Measurements from ENCODE around the gene OSBPL7. TPM values are rescaled to one million over a fixed set of nuclear protein-coding genes. Genes with fewer than 3 reads are reported as not detected.
A peak's percentile ranks its signal among the peaks of the same experiment; 100 is the strongest.

OSBPL7 gene
- total and polyA plus RNA-seq, 2 of the 13 experiments (the other 11 are each of a cell fraction or from before 2014, with no cell fraction given): 4.7 to 6.6 TPM

DNA sequence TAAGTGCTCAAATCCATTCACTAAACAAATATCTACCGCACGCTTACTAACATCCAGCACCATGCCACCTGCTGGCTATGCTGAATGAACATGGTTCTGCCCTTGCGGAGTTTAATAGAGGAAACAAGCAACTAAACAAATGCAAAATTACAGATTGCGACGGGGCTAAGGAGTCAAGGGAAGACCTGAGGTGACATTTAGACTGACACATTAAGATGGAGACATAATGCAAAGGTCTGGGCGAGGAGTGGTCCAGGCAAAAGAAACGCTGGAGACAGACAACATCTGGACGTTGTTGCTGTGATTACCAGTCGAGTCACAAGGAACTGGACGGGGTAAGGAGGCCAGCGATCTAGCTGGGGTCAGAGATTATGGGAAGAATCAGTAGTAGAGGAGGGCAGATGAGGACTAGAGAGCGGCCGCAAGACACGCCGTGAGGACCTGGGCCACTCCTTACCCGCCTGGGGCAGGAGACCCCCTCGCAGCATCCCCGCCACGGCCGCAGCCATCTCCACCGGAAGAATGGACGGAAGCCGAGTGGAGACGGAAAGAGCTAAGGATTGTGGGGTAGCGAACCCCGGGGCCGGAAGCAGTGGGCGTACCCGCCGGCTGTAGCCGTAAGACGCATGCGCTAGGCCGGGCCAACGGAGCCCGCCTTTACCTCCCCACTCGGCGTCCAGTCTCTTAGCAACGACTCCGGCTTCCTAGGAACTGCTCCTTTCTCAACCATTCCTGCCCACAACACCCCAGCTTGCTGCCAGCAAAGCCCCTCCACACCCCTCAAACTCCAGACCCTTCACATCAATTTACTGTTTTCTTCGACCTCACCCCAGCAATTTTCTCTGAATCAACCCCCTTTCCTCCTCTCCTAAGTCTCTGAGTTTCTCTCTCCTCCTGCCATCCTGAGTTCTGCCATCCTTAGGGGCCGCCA, 9.7 kb upstream of the OSBPL7 start, which contains the start of the genes LRRC46 and MRPL10 (continued):
- TF ChIP-seq, protein P1, sequence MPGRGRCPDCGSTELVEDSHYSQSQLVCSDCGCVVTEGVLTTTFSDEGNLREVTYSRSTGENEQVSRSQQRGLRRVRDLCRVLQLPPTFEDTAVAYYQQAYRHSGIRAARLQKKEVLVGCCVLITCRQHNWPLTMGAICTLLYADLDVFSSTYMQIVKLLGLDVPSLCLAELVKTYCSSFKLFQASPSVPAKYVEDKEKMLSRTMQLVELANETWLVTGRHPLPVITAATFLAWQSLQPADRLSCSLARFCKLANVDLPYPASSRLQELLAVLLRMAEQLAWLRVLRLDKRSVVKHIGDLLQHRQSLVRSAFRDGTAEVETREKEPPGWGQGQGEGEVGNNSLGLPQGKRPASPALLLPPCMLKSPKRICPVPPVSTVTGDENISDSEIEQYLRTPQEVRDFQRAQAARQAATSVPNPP (CRISPR knock-in tag; IDR thresholded peaks at IDR 0.05): no peak
- peak; percentile 72; the same call in 1 of the 2 replicates for TF ChIP-seq ZNF558 (CRISPR knock-in tag; IDR thresholded peaks at IDR 0.05; ENCODE audit: borderline replicate concordance)
- TF ChIP-seq, protein P2, sequence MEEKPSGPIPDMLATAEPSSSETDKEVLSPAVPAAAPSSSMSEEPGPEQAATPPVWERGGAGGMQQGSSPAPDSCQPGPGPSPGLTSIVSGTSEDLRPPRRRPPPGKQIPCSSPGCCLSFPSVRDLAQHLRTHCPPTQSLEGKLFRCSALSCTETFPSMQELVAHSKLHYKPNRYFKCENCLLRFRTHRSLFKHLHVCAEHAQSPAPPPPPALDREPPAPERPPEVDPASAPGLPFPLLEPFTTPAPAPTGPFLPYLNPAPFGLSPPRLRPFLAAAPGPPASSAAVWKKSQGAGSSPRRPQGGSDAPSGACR (CRISPR knock-in tag; IDR thresholded peaks at IDR 0.05): no peak; the same call in 1 of the 2 replicates
- TF ChIP-seq RBAK (CRISPR knock-in tag; IDR thresholded peaks at IDR 0.05): no peak
- TF ChIP-seq, protein P3, sequence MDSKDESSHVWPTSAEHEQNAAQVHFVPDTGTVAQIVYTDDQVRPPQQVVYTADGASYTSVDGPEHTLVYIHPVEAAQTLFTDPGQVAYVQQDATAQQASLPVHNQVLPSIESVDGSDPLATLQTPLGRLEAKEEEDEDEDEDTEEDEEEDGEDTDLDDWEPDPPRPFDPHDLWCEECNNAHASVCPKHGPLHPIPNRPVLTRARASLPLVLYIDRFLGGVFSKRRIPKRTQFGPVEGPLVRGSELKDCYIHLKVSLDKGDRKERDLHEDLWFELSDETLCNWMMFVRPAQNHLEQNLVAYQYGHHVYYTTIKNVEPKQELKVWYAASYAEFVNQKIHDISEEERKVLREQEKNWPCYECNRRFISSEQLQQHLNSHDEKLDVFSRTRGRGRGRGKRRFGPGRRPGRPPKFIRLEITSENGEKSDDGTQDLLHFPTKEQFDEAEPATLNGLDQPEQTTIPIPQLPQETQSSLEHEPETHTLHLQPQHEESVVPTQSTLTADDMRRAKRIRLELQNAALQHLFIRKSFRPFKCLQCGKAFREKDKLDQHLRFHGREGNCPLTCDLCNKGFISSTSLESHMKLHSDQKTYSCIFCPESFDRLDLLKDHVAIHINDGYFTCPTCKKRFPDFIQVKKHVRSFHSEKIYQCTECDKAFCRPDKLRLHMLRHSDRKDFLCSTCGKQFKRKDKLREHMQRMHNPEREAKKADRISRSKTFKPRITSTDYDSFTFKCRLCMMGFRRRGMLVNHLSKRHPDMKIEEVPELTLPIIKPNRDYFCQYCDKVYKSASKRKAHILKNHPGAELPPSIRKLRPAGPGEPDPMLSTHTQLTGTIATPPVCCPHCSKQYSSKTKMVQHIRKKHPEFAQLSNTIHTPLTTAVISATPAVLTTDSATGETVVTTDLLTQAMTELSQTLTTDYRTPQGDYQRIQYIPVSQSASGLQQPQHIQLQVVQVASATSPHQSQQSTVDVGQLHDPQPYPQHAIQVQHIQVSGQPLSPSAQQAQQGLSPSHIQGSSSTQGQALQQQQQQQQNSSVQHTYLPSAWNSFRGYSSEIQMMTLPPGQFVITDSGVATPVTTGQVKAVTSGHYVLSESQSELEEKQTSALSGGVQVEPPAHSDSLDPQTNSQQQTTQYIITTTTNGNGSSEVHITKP (CRISPR knock-in tag; IDR thresholded peaks at IDR 0.05; ENCODE audit: low read depth): peak; percentile 91
- TF ChIP-seq YEATS2 (CRISPR knock-in tag; IDR thresholded peaks at IDR 0.05; ENCODE audit: borderline replicate concordance): peak; percentile 99
- TF ChIP-seq KDM5B (CRISPR knock-in tag; IDR thresholded peaks at IDR 0.05; ENCODE audit: borderline replicate concordance): peak; percentile 94
- TF ChIP-seq, protein P4, sequence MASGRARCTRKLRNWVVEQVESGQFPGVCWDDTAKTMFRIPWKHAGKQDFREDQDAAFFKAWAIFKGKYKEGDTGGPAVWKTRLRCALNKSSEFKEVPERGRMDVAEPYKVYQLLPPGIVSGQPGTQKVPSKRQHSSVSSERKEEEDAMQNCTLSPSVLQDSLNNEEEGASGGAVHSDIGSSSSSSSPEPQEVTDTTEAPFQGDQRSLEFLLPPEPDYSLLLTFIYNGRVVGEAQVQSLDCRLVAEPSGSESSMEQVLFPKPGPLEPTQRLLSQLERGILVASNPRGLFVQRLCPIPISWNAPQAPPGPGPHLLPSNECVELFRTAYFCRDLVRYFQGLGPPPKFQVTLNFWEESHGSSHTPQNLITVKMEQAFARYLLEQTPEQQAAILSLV (CRISPR knock-in tag; IDR thresholded peaks at IDR 0.05; ENCODE audit: borderline replicate concordance): peak; percentile 98
- TF ChIP-seq, protein P5, sequence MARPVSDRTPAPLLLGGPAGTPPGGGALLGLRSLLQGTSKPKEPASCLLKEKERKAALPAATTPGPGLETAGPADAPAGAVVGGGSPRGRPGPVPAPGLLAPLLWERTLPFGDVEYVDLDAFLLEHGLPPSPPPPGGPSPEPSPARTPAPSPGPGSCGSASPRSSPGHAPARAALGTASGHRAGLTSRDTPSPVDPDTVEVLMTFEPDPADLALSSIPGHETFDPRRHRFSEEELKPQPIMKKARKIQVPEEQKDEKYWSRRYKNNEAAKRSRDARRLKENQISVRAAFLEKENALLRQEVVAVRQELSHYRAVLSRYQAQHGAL (CRISPR knock-in tag; IDR thresholded peaks at IDR 0.05; ENCODE audit: not compliant biosample characterization): no peak
- TF ChIP-seq BORCS8-MEF2B (CRISPR knock-in tag; IDR thresholded peaks at IDR 0.05): peak; percentile 82
- no peak for TF ChIP-seq ZSCAN20 (CRISPR knock-in tag; IDR thresholded peaks at IDR 0.05; ENCODE audit: borderline replicate concordance)
- 0 out of 2 replicates have a peak, but pooled peaks have one; percentile 20 for TF ChIP-seq NR2F2 (IDR thresholded peaks at IDR 0.05; ENCODE audit: borderline replicate concordance, low read depth)
- no peak for TF ChIP-seq FLYWCH1 (CRISPR knock-in tag; IDR thresholded peaks at IDR 0.05)
- no peak for TF ChIP-seq IKZF1 (IDR thresholded peaks at IDR 0.05)
- TF ChIP-seq, protein P6, sequence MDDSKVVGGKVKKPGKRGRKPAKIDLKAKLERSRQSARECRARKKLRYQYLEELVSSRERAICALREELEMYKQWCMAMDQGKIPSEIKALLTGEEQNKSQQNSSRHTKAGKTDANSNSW (CRISPR knock-in tag; IDR thresholded peaks at IDR 0.05; ENCODE audit: borderline replicate concordance): no peak; the same call in 1 of the 2 replicates
- 0 out of 2 replicates have a peak, but pooled peaks have one; percentile 2 for TF ChIP-seq ZSCAN29 (CRISPR knock-in tag; conservative IDR thresholded peaks at IDR 0.05)
- TF ChIP-seq ESRRA (CRISPR knock-in tag; IDR thresholded peaks at IDR 0.05; ENCODE audit: low read depth): peak; percentile 9; the same call in 1 of the 2 replicates
- TF ChIP-seq SP1 (IDR thresholded peaks at IDR 0.05): no peak
- TF ChIP-seq SP1 (CRISPR knock-in tag; IDR thresholded peaks at IDR 0.05): peak; percentile 86; the same call in 1 of the 2 replicates

Measured in HepG2 (cell line).